ENCODE results near the gene ROCK2.

The ROCK2 gene

GRCh38 chr2:11367170-11367730 lies 22.8 kb upstream of the ROCK2 start:
- no peak for DNase-seq (ENCODE audit: low read depth in 1 of 2, low spot score in 1 of 2)

GRCh38 chr2:11366326-11366741 lies 21.9 kb upstream of the ROCK2 start:
- no peak for DNase-seq (ENCODE audit: low read depth in 1 of 2, low spot score in 1 of 2)

DNA sequence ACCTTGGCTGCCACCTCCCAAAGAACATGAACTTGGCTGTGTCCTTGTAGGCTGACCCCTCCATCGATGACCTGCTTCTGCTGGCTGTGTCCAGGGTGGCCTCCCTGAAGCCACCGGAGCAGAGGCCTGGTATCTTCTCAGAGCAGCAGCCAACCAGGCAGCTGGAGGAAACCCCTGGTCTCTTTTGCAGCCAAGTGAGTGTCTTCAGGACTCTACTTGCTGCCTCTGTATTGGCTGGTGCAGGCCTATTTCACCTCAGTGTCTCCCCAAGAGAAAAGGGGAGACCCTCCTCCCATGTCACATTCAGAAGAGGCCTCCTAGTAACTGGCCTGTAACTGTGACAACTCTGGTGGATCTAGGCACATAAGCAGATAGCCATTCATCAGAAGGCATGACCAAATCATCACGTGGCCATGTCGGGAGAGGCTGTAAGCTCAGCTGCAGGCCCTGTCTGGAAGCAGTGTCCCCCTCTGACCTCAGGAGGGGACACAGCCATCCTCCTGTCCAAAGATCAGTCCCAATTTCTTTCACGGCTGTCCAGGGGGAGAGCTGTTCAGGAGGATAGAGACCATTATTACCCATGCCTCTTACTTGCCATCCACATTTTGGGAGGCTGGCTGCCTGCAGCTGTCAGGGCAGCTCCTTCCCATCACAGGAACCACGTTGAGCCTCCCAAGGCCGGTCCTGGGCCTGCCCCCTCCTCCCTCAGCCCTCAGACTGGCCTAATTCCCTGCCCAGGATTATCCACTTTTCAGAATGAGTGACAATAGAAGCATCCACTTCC lies 20.9 kb upstream of the ROCK2 start:
- no peak for DNase-seq (ENCODE audit: low read depth in 1 of 2, low spot score in 1 of 2)

DNA sequence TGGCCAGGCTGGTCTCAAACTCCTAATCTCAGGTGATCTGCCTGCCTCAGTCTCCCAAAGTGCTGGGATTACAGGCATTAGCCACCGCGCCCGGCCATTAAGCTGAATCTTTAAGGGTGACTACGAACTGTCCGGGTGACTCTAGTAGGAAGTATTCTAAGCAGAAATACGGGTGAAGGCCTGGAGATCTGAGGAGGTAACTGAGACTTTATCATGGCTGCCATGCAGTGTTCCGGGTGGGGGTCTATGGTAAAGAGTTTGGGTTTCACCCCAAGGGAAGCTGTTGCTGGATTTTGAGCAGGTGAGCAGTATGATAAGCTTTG lies 20.1 kb upstream of the ROCK2 start:
- DNase-seq (ENCODE audit: low read depth in 1 of 2, low spot score in 1 of 2) = no peak

DNA sequence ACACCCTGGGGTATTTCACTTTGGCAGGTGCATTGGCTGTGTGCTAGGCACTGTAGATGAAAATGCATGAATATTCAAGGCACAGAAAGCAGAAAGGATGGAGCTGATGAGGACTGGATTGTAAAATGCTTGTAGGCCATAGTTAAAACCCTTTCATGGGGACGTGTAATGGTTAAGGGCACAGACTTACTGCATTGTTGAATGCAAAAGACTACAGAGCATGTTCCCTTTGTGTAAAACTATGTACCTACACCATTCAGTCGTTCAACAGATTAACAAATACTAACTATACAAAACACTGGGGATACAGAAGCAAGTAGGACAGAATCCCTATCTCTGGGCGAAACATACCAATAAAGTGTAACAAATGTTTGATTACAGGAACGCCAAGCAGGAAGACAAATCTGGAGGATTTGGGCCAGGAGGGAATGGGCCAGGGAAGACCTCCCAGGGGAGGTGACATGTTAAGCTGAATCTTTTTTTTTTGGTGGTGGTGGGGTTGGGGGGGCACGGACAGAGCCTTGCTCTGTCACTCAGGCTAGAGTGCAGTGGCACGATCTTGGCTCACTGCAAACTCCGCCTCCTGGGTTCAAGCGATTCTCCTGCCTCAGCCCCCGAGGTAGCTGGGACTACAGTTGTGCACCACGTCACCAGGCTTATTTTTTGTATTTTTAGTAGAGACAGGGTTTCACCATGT lies 19.6 kb upstream of the ROCK2 start:
- no peak for DNase-seq (ENCODE audit: low read depth in 1 of 2, low spot score in 1 of 2)

DNA sequence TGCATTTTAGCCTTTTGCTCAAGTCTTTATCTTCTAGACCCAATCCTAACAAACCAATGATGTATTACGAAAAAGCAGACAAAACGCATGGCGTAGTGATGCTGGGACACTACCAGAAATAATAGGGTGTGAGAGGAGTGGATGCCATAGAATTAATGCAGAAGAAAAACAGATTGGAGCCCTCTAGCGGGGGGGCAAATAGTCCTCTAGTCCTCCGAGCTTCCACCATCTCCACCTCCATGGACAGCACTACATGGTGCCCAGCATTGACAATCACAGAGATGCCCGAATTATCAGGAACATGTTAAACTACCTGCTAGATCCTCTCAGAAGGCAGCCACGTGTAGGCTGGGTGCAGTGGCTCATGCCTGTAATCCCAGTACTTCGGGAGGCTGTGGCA lies 15.4 kb upstream of the ROCK2 start:
- no peak for DNase-seq (ENCODE audit: low read depth in 1 of 2, low spot score in 1 of 2)

GRCh38 chr2:11357428-11357972 lies 13.1 kb upstream of the ROCK2 start:
- DNase-seq (ENCODE audit: low read depth in 1 of 2, low spot score in 1 of 2) = no peak

GRCh38 chr2:11356764-11357163 lies 12.3 kb upstream of the ROCK2 start:
- no peak for DNase-seq (ENCODE audit: low read depth in 1 of 2, low spot score in 1 of 2)

DNA sequence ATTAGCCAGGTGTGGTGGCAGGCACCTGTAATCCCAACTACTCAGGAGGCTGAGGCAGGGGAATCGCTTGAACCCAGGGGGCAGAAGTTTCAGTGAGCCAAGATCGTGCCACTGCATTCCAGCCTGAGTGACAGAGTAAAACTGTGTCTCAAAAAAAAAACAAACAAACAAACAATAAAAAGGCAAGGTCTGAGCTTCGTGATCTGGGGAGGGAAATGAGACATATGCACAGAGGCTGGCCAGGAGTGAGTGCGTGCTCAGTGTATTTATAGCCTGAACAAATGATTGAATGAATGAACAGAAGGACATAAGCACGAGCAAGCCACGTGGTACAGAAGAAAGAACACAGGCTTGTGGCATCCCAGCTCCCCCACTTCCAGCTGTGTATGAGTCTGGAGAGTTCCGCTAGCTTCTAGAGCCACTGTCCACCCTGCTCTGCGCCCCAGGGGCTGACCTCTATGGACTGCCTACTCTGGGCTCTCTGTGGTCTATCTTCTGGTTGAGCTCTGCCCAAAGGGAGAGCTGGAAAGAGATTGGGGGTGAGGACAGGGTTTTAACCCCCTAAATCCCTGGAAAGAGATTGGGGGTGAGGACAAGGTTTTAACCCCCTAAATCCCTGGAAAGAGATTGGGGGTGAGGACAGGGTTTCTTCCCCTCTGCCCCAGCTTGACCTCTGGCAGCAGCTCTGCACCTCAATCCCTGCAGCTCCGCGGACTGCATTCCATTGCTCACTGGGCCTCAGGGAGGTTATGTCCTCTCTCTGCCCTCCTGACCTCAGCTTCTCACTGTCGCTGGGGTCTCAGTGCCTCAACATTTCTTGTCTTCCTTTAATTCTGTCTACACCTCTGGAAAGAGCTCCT lies 11.0 kb upstream of the ROCK2 start:
- DNase-seq (ENCODE audit: low read depth in 1 of 2, low spot score in 1 of 2) = no peak

DNA sequence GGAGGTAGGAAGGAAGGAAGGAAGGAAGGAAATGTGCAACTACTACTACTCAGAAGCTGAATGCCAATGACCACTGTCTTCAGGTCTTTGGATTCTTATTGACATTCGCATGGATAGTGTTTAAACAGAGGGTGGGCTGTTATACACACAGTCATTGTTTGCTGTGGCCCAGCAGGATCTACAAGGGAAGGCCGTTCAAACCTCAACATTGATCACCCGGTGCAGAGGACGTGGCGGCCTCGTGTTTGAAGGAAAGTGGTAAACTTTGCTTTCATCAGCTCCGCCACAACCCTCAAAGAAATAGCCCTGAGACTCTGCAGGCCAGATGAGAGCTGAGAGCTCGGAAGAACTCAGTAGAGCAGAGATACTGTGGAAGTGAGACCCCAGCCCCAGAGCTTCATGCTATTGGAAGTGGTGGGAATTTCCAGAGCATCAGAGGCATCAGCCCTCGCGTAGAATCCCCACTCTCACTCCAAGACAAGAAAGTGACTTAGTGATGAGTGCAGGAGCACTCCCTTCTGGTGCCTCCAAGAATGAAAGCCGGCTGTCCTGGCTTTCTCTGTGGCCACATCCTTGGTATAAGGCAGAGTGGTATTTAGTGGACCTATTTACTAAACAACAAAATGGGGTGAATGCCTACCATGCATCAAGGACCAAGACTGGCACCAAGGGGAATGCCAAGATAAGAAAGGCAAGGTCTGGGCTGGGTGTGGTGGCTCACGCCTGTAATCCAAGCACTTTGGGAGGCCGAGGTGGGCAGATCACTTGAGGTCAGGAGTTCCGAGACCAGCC lies 10.1 kb upstream of the ROCK2 start:
- DNase-seq (ENCODE audit: low read depth in 1 of 2, low spot score in 1 of 2) = no peak

- no peak for DNase-seq (ENCODE audit: low read depth in 1 of 2, low spot score in 1 of 2)
Measured at GRCh38 chr2:11352781-11353537, 8.5 kb upstream of the ROCK2 start.

- no peak for DNase-seq (ENCODE audit: low read depth in 1 of 2, low spot score in 1 of 2)
Measured at GRCh38 chr2:11348209-11348749, 3.8 kb upstream of the ROCK2 start.

- no peak for DNase-seq (ENCODE audit: low read depth in 1 of 2, low spot score in 1 of 2)
Measured at GRCh38 chr2:11347403-11347959, 3.0 kb upstream of the ROCK2 start.

DNA sequence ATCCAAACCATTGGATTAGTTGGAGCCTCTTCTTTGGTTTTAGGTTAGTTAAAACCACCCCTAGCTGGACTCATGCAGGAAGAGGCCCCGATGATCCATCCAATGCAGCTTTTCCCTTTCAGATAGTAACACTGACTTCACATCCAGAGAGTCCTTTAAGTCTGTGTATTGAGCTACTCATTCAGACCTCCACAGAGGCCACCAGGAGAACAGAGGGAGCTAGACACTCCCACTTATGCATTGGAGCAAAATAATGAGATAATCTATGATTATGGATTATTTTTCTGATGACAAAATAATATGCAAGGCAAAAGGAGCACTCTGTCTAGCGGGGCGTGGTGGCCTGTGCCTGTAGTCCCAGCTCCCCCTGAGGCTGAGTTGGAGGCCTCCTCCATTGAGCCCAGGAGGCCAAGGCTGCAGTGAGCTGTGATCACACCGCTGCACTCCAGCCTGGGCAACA lies 1.6 kb upstream of the ROCK2 start:
- DNase-seq (ENCODE audit: low read depth in 1 of 2, low spot score in 1 of 2) = no peak

GRCh38 chr2:11344956-11345677 lies 681 bp upstream of the ROCK2 start:
- DNase-seq (ENCODE audit: low read depth in 1 of 2, low spot score in 1 of 2) = no peak

GRCh38 chr2:11343650-11344341 lies 640 bp downstream of the ROCK2 start:
- peak in 1 of 2 donors; percentile 9 for DNase-seq (ENCODE audit: low read depth in 1 of 2, low spot score in 1 of 2)

GRCh38 chr2:11343368-11343649 lies 1.1 kb downstream of the ROCK2 start:
- DNase-seq (ENCODE audit: low read depth in 1 of 2, low spot score in 1 of 2) = no peak
